Vagina (tissue), 2 donors: ENCODE measurements around the gene RPL32. TPM values are rescaled to one million over a fixed set of nuclear protein-coding genes. Genes with fewer than 3 reads are reported as not detected.

Experiments
- DNase-seq, 2 donors: peaks; one replicate each; pipeline ENCODE4 v3.0.0-alpha.2; 2017; ENCODE audit errors: extremely low spot score in 2 of 2
- H3K27ac ChIP-seq: fragments of 200-600 bp; sonication (generic); one replicate; pipeline ENCODE4 v1.5.1; 2019
- H3K27me3 ChIP-seq: fragments of 200-600 bp; sonication (generic); one replicate; pipeline ENCODE4 v1.5.1; 2019
- H3K36me3 ChIP-seq, 2 donors: fragments of 200-600 bp; sonication (generic); one replicate each; pipeline ENCODE4 v1.5.1; 2017 to 2019
- H3K4me1 ChIP-seq: fragments of 200-600 bp; sonication (generic); one replicate; pipeline ENCODE4 v1.5.1; 2019
- H3K4me3 ChIP-seq, 2 donors: fragments of 200-600 bp; sonication (generic); 1 replicate in 1 of 2; 2 replicates in 1 of 2; pipeline ENCODE4 v1.5.1; 2016 to 2019
- H3K9me3 ChIP-seq: fragments of 200-600 bp; sonication (generic); one replicate; pipeline ENCODE4 v1.5.1; 2019
- CTCF ChIP-seq, 3 experiments: fragments of 450-650 bp in 2 of 3; fragments of 200-600 bp in 1 of 3; sonication (generic) in 1 of 3; IDR thresholded peaks; one replicate each; pipeline ENCODE4 v1.5.1; 2017 to 2019; ENCODE audit warnings: antibody characterized with exemption in 3 of 3, mild to moderate bottlenecking in 2 of 3, moderate library complexity in 2 of 3
- POLR2A ChIP-seq, 2 donors: fragments of 450-650 bp; IDR thresholded peaks; one replicate each; pipeline ENCODE4 v1.6.1; 2017; ENCODE audit warnings: antibody characterized with exemption in 2 of 2, mild to moderate bottlenecking in 2 of 2, moderate library complexity in 2 of 2
- POLR2AphosphoS5 ChIP-seq, 2 donors: sonication (generic); formaldehyde crosslinking; IDR thresholded peaks; one replicate each; pipeline ENCODE4 v1.9.0; 2017; ENCODE audit warnings: antibody characterized with exemption in 2 of 2, mild to moderate bottlenecking in 2 of 2, low read depth in 1 of 2; ENCODE audit not compliant: insufficient read depth in 1 of 2
- intact Hi-C: fragments of 100-400 bp; cut with DNase I; formaldehyde crosslinking; loops from one replicate; pipeline ENCODE4 v1.15.1; 2023
- total RNA-seq: library from RNA; depleted of rRNA; stranded (reverse); fragments of >200 nt; gene quantifications from one replicate; pipeline ENCODE4 v1.2.3, GENCODE V29; 2016

The RPL32 gene
- total RNA-seq, 1 donor from 2014 or later: 2,085 TPM

GRCh38 chr3:12878141-12878574 lies 36.8 kb upstream of the RPL32 start:
- intact Hi-C loops: no loop called here
- Histone ChIP-seq H3K27ac (no peak overlapping the region), H3K27me3 (no peaks in the 10 kb centered on the region), H3K4me1 (peaks cover 9% of the 10 kb centered on the region), H3K4me3 (no peak overlapping the region), H3K36me3 (no peaks in the 10 kb centered on the region), H3K9me3 (no peaks in the 10 kb centered on the region)
- DNase-seq: no peak
- TF ChIP-seq POLR2AphosphoS5 (IDR thresholded peaks at IDR 0.05; ENCODE audit: insufficient read depth in 1 of 2, low read depth in 1 of 2) (no peak), POLR2A (IDR thresholded peaks at IDR 0.05) (no peak), CTCF (IDR thresholded peaks at IDR 0.05) (no peak)

GRCh38 chr3:12877040-12877439 lies 35.7 kb upstream of the RPL32 start:
- H3K9me3 ChIP-seq: no peaks in the 10 kb centered on the region
- H3K36me3 ChIP-seq: no peaks in the 10 kb centered on the region
- no peak overlapping the region for H3K27ac ChIP-seq
- H3K4me1 ChIP-seq: peaks cover 9% of the 10 kb centered on the region
- H3K4me3 ChIP-seq: no peak overlapping the region
- intact Hi-C loops: no loop called here
- DNase-seq: no peak
- TF ChIP-seq POLR2AphosphoS5 (IDR thresholded peaks at IDR 0.05; ENCODE audit: insufficient read depth in 1 of 2, low read depth in 1 of 2) (no peak), CTCF (IDR thresholded peaks at IDR 0.05) (no peak)
- H3K27me3 ChIP-seq: no peaks in the 10 kb centered on the region

GRCh38 chr3:12875857-12876836 lies 34.8 kb upstream of the RPL32 start:
- no peak for DNase-seq
- Histone ChIP-seq H3K27ac (no peak overlapping the region), H3K27me3 (no peaks in the 10 kb centered on the region), H3K4me3 (peak overlapping the region; percentile 18 to 41), H3K36me3 (no peaks in the 10 kb centered on the region), H3K4me1 (peaks cover 9% of the 10 kb centered on the region), H3K9me3 (no peaks in the 10 kb centered on the region)
- intact Hi-C loops: no loop called here
- TF ChIP-seq CTCF (IDR thresholded peaks at IDR 0.05) (no peak), POLR2AphosphoS5 (IDR thresholded peaks at IDR 0.05; ENCODE audit: insufficient read depth in 1 of 2, low read depth in 1 of 2) (no peak), POLR2A (IDR thresholded peaks at IDR 0.05) (no peak)

- Histone ChIP-seq H3K27ac (no peak overlapping the region), H3K4me1 (peaks cover 23% of the 10 kb centered on the region), H3K4me3 (no peak overlapping the region), H3K9me3 (no peaks in the 10 kb centered on the region), H3K36me3 (no peaks in the 10 kb centered on the region), H3K27me3 (no peaks in the 10 kb centered on the region)
- no peak for TF ChIP-seq CTCF (IDR thresholded peaks at IDR 0.05)
- no peak for TF ChIP-seq POLR2AphosphoS5 (IDR thresholded peaks at IDR 0.05; ENCODE audit: insufficient read depth in 1 of 2, low read depth in 1 of 2)
- no peak for TF ChIP-seq POLR2A (IDR thresholded peaks at IDR 0.05)
- DNase-seq: no peak
- intact Hi-C loops: no loop called here
Measured at GRCh38 chr3:12871404-12871983, 30.1 kb upstream of the RPL32 start.

- H3K27me3 ChIP-seq: no peaks in the 10 kb centered on the region
- no peak overlapping the region for H3K27ac ChIP-seq
- TF ChIP-seq POLR2A (IDR thresholded peaks at IDR 0.05): no peak
- no peak for TF ChIP-seq POLR2AphosphoS5 (IDR thresholded peaks at IDR 0.05; ENCODE audit: insufficient read depth in 1 of 2, low read depth in 1 of 2)
- no peak for TF ChIP-seq CTCF (IDR thresholded peaks at IDR 0.05)
- H3K36me3 ChIP-seq: no peaks in the 10 kb centered on the region
- H3K9me3 ChIP-seq: no peaks in the 10 kb centered on the region
- no peak for DNase-seq
- intact Hi-C loops: no loop called here
- H3K4me1 ChIP-seq: peaks cover 18% of the 10 kb centered on the region
- no peak overlapping the region for H3K4me3 ChIP-seq
Measured at GRCh38 chr3:12870942-12871341, 29.6 kb upstream of the RPL32 start.
